HepG2 (cell line): ENCODE data around the gene EIF4EBP3. TPM values are rescaled to one million over a fixed set of nuclear protein-coding genes. Genes with fewer than 3 reads are reported as not detected.

ENCODE experiments used
- ATF2 ChIP-seq: sonication (generic); formaldehyde crosslinking; IDR thresholded peaks from 2 replicates; pipeline ENCODE4 v1.4.0; 2020; ENCODE audit warnings: missing genetic modification reagents
- CBFB ChIP-seq: sonication (generic); formaldehyde crosslinking; IDR thresholded peaks from 2 replicates; pipeline ENCODE4 v1.4.0; 2020; ENCODE audit warnings: missing genetic modification reagents
- GATAD1 ChIP-seq: IDR thresholded peaks from 2 replicates; pipeline ENCODE4 v1.6.1; 2016; ENCODE audit warnings: missing genetic modification reagents, missing compliant biosample characterization
- IKZF5 ChIP-seq: IDR thresholded peaks from 2 replicates; pipeline ENCODE4 v1.6.1; 2018; ENCODE audit warnings: missing genetic modification reagents, mild to moderate bottlenecking, missing compliant biosample characterization
- MAFK ChIP-seq, 2 experiments: IDR thresholded peaks in 1 of 2; conservative IDR thresholded peaks in 1 of 2; 2 replicates each; pipeline ENCODE4 v1.6.1; 2011; ENCODE audit warnings: improper control_type of control experiment in 2 of 2, low read length in 2 of 2
- NONO ChIP-seq, 2 experiments: fragments of 450-650 bp in 1 of 2; sonication (generic) in 1 of 2; formaldehyde crosslinking in 1 of 2; IDR thresholded peaks in 1 of 2; conservative IDR thresholded peaks in 1 of 2; 2 replicates each; pipeline versions ENCODE4 v1.6.1 to v1.8.0; 2017 to 2022; ENCODE audit warnings: mild to moderate bottlenecking in 1 of 2, missing genetic modification reagents in 1 of 2, moderate library complexity in 1 of 2
- PPARG ChIP-seq: conservative IDR thresholded peaks from 2 replicates; pipeline ENCODE4 v1.6.1; 2016; ENCODE audit warnings: missing biosample characterization, missing genetic modification reagents
- RBM22 ChIP-seq: fragments of 200-400 bp; formaldehyde crosslinking; optimal IDR thresholded peaks from 2 replicates; pipeline ENCODE3; 2017; ENCODE audit warnings: mild to moderate bottlenecking, low read length, moderate library complexity
- SPEN ChIP-seq: sonication (generic); formaldehyde crosslinking; IDR thresholded peaks from 2 replicates; pipeline ENCODE4 v1.5.1; 2020; ENCODE audit warnings: low read depth, mild to moderate bottlenecking, missing genetic modification reagents
- ZHX1 ChIP-seq: sonication (generic); formaldehyde crosslinking; IDR thresholded peaks from 2 replicates; pipeline ENCODE4 v1.8.1; 2022; ENCODE audit warnings: low read depth, mild to moderate bottlenecking, missing genetic modification reagents
- ZNF124 ChIP-seq: sonication (generic); formaldehyde crosslinking; IDR thresholded peaks from 2 replicates; pipeline ENCODE4 v1.4.0; 2020; ENCODE audit warnings: missing genetic modification reagents
- ZNF253 ChIP-seq: sonication (generic); formaldehyde crosslinking; IDR thresholded peaks from 2 replicates; pipeline ENCODE4 v1.8.0; 2022; ENCODE audit warnings: mild to moderate bottlenecking, missing genetic modification reagents, borderline replicate concordance
- ZNF335 ChIP-seq: sonication (generic); formaldehyde crosslinking; IDR thresholded peaks from 2 replicates; pipeline ENCODE4 v1.4.0; 2020; ENCODE audit warnings: missing genetic modification reagents
- ZNF496 ChIP-seq: sonication (generic); formaldehyde crosslinking; IDR thresholded peaks from 2 replicates; pipeline ENCODE4 v1.8.1; 2023; ENCODE audit warnings: mild to moderate bottlenecking, moderate library complexity, missing genetic modification reagents; ENCODE audit not compliant: insufficient replicate concordance
- polyA plus RNA-seq, 8 experiments: library from polyadenylated mRNA; depleted of rRNA in 3 of 8; stranded (reverse) in 7 of 8; unstranded in 1 of 8; fragments of >200 nt; fragmentation: Illumina TruSeq in 4 of 8; extraction: Trizol in 4 of 8; gene quantifications; 2 replicates each; pipeline versions ENCODE4 v1.2.1 to v1.2.3, GENCODE V29; 2011 to 2016; ENCODE audit warnings: low read depth in 4 of 8, missing spikeins in 1 of 8, mixed read lengths in 1 of 8; ENCODE audit not compliant: insufficient read depth in 1 of 8
- total RNA-seq, 5 experiments: library from RNA; depleted of rRNA; stranded (reverse); fragments of >200 nt; fragmentation: Illumina TruSeq; extraction: Trizol; gene quantifications; 2 replicates each; pipeline ENCODE4 v1.2.3, GENCODE V29; 2016; ENCODE audit warnings: low read depth in 1 of 5
- TF ChIP-seq, protein P1 (sequence below), 2 experiments: sonication (generic) in 1 of 2; formaldehyde crosslinking in 1 of 2; IDR thresholded peaks; 2 replicates each; pipeline versions ENCODE4 v1.5.1 to v1.6.1; 2011 to 2020; ENCODE audit warnings: borderline replicate concordance in 1 of 2, low read depth in 1 of 2, low read length in 1 of 2, mild to moderate bottlenecking in 1 of 2, missing genetic modification reagents in 1 of 2, moderate library complexity in 1 of 2
- TF ChIP-seq, protein P2 (sequence below): sonication (generic); formaldehyde crosslinking; IDR thresholded peaks from 2 replicates; pipeline ENCODE4 v1.9.0; 2021; ENCODE audit warnings: missing genetic modification reagents, borderline replicate concordance
- TF ChIP-seq, protein P3 (sequence below): sonication (generic); formaldehyde crosslinking; conservative IDR thresholded peaks from 2 replicates; pipeline ENCODE4 v1.8.0; 2022; ENCODE audit warnings: missing genetic modification reagents

Gene EIF4EBP3
- total and polyA plus RNA-seq, 2 of the 13 experiments (the other 11 are each of a cell fraction or from before 2014, with no cell fraction given): 0.61 to 1.7 TPM

GRCh38 chr5:140546851-140547507, 483 bp upstream of the EIF4EBP3 start (continued):
- TF ChIP-seq, protein P1, sequence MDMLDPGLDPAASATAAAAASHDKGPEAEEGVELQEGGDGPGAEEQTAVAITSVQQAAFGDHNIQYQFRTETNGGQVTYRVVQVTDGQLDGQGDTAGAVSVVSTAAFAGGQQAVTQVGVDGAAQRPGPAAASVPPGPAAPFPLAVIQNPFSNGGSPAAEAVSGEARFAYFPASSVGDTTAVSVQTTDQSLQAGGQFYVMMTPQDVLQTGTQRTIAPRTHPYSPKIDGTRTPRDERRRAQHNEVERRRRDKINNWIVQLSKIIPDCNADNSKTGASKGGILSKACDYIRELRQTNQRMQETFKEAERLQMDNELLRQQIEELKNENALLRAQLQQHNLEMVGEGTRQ (IDR thresholded peaks at IDR 0.05; ENCODE audit: low read depth, low read length): no peak
- TF ChIP-seq, protein P1 (CRISPR knock-in tag; IDR thresholded peaks at IDR 0.05; ENCODE audit: borderline replicate concordance): no peak
- TF ChIP-seq ZNF335: no peak
- no peak for TF ChIP-seq ATF2 (CRISPR knock-in tag)
- no peak for TF ChIP-seq RBM22
- no peak for TF ChIP-seq ZHX1 (CRISPR knock-in tag)
- TF ChIP-seq IKZF5 (CRISPR knock-in tag): no peak; the same call in 1 of the 2 replicates
- TF ChIP-seq, protein P2, sequence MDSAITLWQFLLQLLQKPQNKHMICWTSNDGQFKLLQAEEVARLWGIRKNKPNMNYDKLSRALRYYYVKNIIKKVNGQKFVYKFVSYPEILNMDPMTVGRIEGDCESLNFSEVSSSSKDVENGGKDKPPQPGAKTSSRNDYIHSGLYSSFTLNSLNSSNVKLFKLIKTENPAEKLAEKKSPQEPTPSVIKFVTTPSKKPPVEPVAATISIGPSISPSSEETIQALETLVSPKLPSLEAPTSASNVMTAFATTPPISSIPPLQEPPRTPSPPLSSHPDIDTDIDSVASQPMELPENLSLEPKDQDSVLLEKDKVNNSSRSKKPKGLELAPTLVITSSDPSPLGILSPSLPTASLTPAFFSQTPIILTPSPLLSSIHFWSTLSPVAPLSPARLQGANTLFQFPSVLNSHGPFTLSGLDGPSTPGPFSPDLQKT (CRISPR knock-in tag): no peak
- no peak for TF ChIP-seq GATAD1
- no peak for TF ChIP-seq ZNF124
- no peak for TF ChIP-seq SPEN
- TF ChIP-seq NONO (IDR thresholded peaks at IDR 0.05): no peak
- no peak; the same call in 1 of the 2 replicates for TF ChIP-seq NONO (CRISPR knock-in tag; conservative IDR thresholded peaks at IDR 0.05)
- TF ChIP-seq MAFK (conservative IDR thresholded peaks at IDR 0.05 in 1 of 2, IDR thresholded peaks at IDR 0.05 in 1 of 2; ENCODE audit: low read length in 2 of 2): no peak
- no peak for TF ChIP-seq ZNF496 (CRISPR knock-in tag)
- TF ChIP-seq CBFB (CRISPR knock-in tag): no peak
- no peak for TF ChIP-seq ZNF253
- no peak for TF ChIP-seq PPARG (CRISPR knock-in tag)
- TF ChIP-seq, protein P3, sequence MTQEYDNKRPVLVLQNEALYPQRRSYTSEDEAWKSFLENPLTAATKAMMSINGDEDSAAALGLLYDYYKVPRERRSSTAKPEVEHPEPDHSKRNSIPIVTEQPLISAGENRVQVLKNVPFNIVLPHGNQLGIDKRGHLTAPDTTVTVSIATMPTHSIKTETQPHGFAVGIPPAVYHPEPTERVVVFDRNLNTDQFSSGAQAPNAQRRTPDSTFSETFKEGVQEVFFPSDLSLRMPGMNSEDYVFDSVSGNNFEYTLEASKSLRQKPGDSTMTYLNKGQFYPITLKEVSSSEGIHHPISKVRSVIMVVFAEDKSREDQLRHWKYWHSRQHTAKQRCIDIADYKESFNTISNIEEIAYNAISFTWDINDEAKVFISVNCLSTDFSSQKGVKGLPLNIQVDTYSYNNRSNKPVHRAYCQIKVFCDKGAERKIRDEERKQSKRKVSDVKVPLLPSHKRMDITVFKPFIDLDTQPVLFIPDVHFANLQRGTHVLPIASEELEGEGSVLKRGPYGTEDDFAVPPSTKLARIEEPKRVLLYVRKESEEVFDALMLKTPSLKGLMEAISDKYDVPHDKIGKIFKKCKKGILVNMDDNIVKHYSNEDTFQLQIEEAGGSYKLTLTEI (CRISPR knock-in tag): no peak
